Cardiac muscle cell (in vitro differentiated cells and primary cell): ENCODE measurements around the gene CEMIP. TPM values are rescaled to one million over a fixed set of nuclear protein-coding genes. Genes with fewer than 3 reads are reported as not detected.
A peak's percentile ranks its signal among the peaks of the same experiment; 100 is the strongest.

Experiments
- DNase-seq, 2 donors: peaks; one replicate each; pipeline versions ENCODE4 v3.0.0 to v3.0.0-alpha.2; 2010 to 2017; ENCODE audit warnings: low read depth in 1 of 2, low spot score in 1 of 2
- H3K27ac ChIP-seq: fragments of 200-600 bp; sonication (generic); 2 replicates; pipeline ENCODE4 v1.5.1; 2016
- H3K27me3 ChIP-seq: fragments of 200-600 bp; sonication (generic); 2 replicates; pipeline ENCODE4 v1.6.0; 2016; ENCODE audit warnings: control low read depth
- H3K36me3 ChIP-seq: fragments of 200-600 bp; sonication (generic); 2 replicates; pipeline ENCODE4 v1.5.1; 2016; ENCODE audit warnings: control low read depth
- H3K4me1 ChIP-seq: fragments of 200-600 bp; sonication (generic); 2 replicates; pipeline ENCODE4 v1.8.1; 2017; ENCODE audit warnings: low read depth, mild to moderate bottlenecking, mixed run types
- H3K4me3 ChIP-seq: fragments of 200-600 bp; sonication (generic); 2 replicates; pipeline ENCODE4 v1.5.1; 2016; ENCODE audit warnings: mild to moderate bottlenecking
- H3K9me3 ChIP-seq: fragments of 200-600 bp; sonication (generic); 2 replicates; pipeline ENCODE4 v1.5.1; 2017; ENCODE audit warnings: low read depth, mild to moderate bottlenecking, control low read depth
- polyA plus RNA-seq: library from polyadenylated mRNA; unstranded; fragments of >200 nt; fragmentation: Nextera tagmentation; extraction: Ambion mirVana; gene quantifications from 2 replicates; pipeline ENCODE4 v1.2.1, GENCODE V29; 2016
- total RNA-seq: library from RNA; depleted of rRNA; stranded (reverse); fragments of >200 nt; gene quantifications from 2 replicates; pipeline ENCODE4 v1.2.3, GENCODE V29; 2016
- TF ChIP-seq, protein P1 (sequence below): IDR thresholded peaks from 2 replicates; pipeline ENCODE4 v1.5.1; 2012; ENCODE audit warnings: low read depth, mild to moderate bottlenecking, low read length

CEMIP gene
- total and polyA plus RNA-seq, 2 experiments from 2014 or later = 0.12 to 1.9 TPM

DNA sequence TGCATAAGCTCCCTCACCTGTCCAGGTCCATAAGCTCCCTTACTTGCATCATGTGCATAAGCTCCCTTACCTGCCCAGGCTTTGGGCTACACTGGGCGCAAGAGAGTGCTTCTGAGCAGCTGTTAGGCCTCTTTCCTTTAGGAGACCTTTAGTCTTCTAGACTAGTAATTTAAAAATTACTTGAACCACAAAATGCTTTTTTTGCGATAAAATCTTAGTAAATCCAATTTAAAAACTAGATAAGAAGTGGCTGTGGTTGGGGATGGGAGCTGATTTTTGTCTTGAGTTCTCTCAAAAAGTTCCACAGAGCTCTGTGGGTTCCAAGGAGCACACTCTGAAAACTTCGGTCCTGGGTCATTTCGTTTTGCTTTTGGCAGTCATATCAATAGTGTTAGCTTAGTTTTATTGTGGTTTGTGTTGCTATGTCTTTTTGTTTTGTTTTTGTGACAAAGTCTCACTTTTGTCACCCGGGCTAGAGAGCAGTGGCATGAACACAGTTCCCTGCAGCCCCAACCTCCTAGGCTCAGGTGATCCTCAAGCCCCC lies 6.7 kb downstream of the CEMIP start:
- TF ChIP-seq, protein P1, sequence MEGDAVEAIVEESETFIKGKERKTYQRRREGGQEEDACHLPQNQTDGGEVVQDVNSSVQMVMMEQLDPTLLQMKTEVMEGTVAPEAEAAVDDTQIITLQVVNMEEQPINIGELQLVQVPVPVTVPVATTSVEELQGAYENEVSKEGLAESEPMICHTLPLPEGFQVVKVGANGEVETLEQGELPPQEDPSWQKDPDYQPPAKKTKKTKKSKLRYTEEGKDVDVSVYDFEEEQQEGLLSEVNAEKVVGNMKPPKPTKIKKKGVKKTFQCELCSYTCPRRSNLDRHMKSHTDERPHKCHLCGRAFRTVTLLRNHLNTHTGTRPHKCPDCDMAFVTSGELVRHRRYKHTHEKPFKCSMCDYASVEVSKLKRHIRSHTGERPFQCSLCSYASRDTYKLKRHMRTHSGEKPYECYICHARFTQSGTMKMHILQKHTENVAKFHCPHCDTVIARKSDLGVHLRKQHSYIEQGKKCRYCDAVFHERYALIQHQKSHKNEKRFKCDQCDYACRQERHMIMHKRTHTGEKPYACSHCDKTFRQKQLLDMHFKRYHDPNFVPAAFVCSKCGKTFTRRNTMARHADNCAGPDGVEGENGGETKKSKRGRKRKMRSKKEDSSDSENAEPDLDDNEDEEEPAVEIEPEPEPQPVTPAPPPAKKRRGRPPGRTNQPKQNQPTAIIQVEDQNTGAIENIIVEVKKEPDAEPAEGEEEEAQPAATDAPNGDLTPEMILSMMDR = no peak
- Histone ChIP-seq H3K4me1 (no peaks in the 10 kb centered on the region), H3K36me3 (no peaks in the 10 kb centered on the region), H3K9me3 (no peaks in the 10 kb centered on the region), H3K27ac (no peak overlapping the region), H3K27me3 (peaks cover 22% of the 10 kb centered on the region), H3K4me3 (no peak overlapping the region)
- no peak for DNase-seq

DNA sequence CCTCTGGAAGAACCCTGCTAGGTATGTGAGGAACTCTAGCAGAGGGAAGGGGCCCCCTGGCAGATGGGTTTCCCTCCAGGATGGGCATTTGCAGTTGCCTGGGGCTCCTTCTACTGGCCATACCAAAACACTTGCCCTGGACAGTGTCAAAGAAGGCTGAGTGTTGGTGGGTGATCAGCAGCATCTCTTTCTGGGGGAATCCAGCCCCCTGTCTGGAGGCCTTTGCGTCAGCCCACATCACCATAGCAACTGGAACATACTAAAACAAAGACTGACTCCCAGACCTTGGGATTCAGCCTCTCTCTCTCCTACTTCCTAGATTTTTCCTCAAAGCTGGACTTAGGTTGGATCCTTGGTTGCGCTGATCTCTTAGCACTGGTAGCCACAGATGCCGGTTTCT lies 8.1 kb downstream of the CEMIP start:
- no peaks in the 10 kb centered on the region for H3K9me3 ChIP-seq
- no peak overlapping the region for H3K27ac ChIP-seq
- no peaks in the 10 kb centered on the region for H3K36me3 ChIP-seq
- H3K27me3 ChIP-seq = peaks cover 7% of the 10 kb centered on the region
- no peak overlapping the region for H3K4me3 ChIP-seq
- DNase-seq = no peak
- TF ChIP-seq, protein P1 = peak; percentile 7
- no peaks in the 10 kb centered on the region for H3K4me1 ChIP-seq

DNA sequence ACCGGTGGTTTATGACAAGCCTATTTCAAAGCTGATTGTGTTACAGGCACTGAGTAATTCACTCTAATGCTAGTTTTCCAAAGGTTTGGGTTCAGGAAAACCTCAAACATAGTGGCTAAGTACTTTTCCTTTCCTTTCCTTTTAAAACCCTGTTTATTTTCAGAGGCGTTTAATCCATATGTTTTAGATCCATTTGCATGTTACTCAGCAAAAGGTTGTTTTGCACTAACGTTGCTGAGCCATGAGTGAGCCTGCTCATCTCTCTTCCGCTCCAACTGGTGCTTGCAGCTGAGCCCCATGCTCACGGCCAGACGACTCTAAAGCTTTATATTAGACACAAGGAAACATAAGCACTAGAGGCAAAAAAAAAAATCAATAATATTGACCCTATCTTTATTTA lies 9.4 kb downstream of the CEMIP start:
- DNase-seq = no peak
- H3K4me3 ChIP-seq = no peak overlapping the region
- H3K9me3 ChIP-seq = no peaks in the 10 kb centered on the region
- no peaks in the 10 kb centered on the region for H3K4me1 ChIP-seq
- peaks cover 4% of the 10 kb centered on the region for H3K27me3 ChIP-seq
- H3K27ac ChIP-seq = no peak overlapping the region
- TF ChIP-seq, protein P1 = no peak
- H3K36me3 ChIP-seq = no peaks in the 10 kb centered on the region

DNA sequence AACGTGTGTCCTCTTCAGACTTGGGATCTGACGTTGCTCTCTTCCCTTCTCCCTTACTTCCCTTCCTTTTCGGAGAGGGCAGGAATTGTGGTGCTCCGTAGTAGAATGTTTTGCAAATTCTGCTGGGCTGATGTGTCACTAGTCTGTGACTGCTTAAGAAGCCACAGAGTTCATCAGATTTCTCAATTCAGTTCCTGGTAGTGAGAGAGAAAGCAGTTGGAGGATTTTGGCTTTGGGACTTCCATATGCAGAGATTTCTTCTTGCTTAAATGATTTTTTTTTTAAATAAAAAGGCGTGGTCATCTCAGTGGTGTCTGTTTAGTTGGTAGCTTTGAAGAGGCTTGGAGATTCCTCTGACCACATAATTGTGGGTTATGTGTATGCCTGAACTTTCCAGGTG lies 10.1 kb downstream of the CEMIP start:
- peak in 1 of 2 donors; percentile 33 for DNase-seq
- Histone ChIP-seq H3K27ac (no peak overlapping the region), H3K4me3 (no peak overlapping the region), H3K4me1 (no peaks in the 10 kb centered on the region), H3K36me3 (no peaks in the 10 kb centered on the region), H3K9me3 (no peaks in the 10 kb centered on the region), H3K27me3 (no peaks in the 10 kb centered on the region)
- TF ChIP-seq, protein P1 = no peak

DNA sequence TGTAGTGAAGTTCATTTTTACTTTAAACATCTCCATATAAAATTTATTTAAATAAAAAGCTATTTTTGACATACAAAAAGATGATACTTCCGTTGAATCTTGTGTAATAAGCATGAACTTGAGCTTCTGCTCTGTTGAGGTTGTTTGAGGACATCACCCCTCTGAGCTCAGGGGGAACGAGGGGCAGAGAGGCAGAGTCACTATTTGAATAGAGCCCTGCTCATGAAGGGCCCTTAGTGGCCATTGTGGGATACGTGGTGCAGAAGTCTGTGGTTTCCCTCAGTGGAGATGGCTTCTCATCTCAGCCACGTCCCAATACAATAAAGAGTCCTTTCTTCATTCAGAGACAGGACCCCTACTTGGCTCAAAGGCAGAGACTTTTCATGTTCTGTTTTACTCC lies 10.6 kb downstream of the CEMIP start:
- H3K4me1 ChIP-seq = no peaks in the 10 kb centered on the region
- no peak overlapping the region for H3K27ac ChIP-seq
- H3K9me3 ChIP-seq = no peaks in the 10 kb centered on the region
- TF ChIP-seq, protein P1 = no peak
- no peaks in the 10 kb centered on the region for H3K27me3 ChIP-seq
- H3K36me3 ChIP-seq = no peaks in the 10 kb centered on the region
- no peak for DNase-seq
- no peak overlapping the region for H3K4me3 ChIP-seq

DNA sequence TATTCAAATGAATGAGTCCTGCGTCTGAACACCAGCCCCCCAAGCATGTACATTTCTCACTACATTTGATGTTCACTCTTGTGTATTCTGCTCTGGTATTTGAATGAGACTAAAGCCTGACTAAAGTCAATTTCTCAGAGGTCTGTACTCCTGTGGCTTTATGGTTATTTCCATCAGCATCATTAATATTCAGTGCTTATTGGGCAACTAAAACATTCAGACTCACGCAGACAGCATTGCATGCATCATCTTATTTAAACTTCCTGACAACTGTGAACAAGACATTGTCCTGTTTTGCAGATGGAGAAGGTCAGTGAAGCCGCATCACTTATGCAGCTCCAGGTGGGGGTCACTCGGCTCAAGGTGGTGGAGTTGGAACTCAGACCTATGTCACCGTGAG lies 11.1 kb downstream of the CEMIP start:
- no peak for DNase-seq
- Histone ChIP-seq H3K4me3 (no peak overlapping the region), H3K4me1 (no peaks in the 10 kb centered on the region), H3K27me3 (no peaks in the 10 kb centered on the region), H3K9me3 (no peaks in the 10 kb centered on the region), H3K27ac (no peak overlapping the region), H3K36me3 (no peaks in the 10 kb centered on the region)
- TF ChIP-seq, protein P1 = no peak
